GM12878 (cell line): Measurements from ENCODE around the gene TARBP1. TPM values are rescaled to one million over a fixed set of nuclear protein-coding genes. Genes with fewer than 3 reads are reported as not detected.

Source experiments
- ATAC-seq: fragments of 200-7000 bp; cut with Tn5 transposase; 3 replicates; pipeline ENCODE4 v1.9.1; 2020; ENCODE audit warnings: mild to moderate bottlenecking, moderate library complexity
- BruUV-seq: library from RNA; stranded (reverse); fragments of 400-500 nt; replicated peaks from 2 replicates; lab custom pipeline; 2021; lab: Mats Ljungman, UMichigan
- CTCF ChIA-PET: fragments of 300-600 bp; sonication (Branson Sonifier 250); formaldehyde crosslinking; extraction: SDS; loops from one replicate; lab custom pipeline; 2021; ENCODE audit warnings: inconsistent platforms; lab: Yijun Ruan, JAX
- POLR2A ChIA-PET: fragments of 350-600 bp; formaldehyde crosslinking; extraction: SDS; loops from one replicate; lab custom pipeline; 2021; ENCODE audit warnings: inconsistent platforms; lab: Charles Lee
- RAD21 ChIA-PET: fragments of 300-600 bp; sonication (Branson Sonifier 250); formaldehyde crosslinking; loops from one replicate; lab custom pipeline; 2023; ENCODE audit warnings: antibody characterized with exemption; ENCODE audit not compliant: unreplicated experiment; lab: Charles Lee
- SMC1A ChIA-PET: fragments of 300-600 bp; sonication (Branson Sonifier 250); formaldehyde crosslinking; loops from one replicate; lab custom pipeline; 2023; ENCODE audit not compliant: unreplicated experiment, uncharacterized antibody; lab: Charles Lee
- DNase-seq: peaks from one replicate; pipeline ENCODE4 v3.0.0-alpha.2; 2011; ENCODE audit warnings: low read depth, low spot score
- FAIRE-seq: peaks from 3 replicates; lab custom pipeline; 2011; peaks lifted over from hg19 to GRCh38; lab: Jason Lieb, UNC
- H2AFZ ChIP-seq: 2 replicates; pipeline ENCODE4 v1.6.0; 2011; ENCODE audit warnings: low read depth, low read length, control low read depth; ENCODE audit not compliant: control insufficient read depth
- H3K27ac ChIP-seq: 2 replicates; pipeline ENCODE4 v1.5.1; 2011; ENCODE audit warnings: control low read depth; ENCODE audit not compliant: control insufficient read depth, insufficient read depth
- H3K27me3 ChIP-seq, 2 experiments: replicated peaks in 1 of 2; 2 replicates each; pipeline versions ENCODE4 v1.6.0 to v1.6.1; 2011; ENCODE audit warnings: low read length in 1 of 2; ENCODE audit not compliant: control insufficient read depth in 2 of 2, insufficient read depth in 2 of 2
- H3K36me3 ChIP-seq, 2 experiments: 2 replicates each; pipeline ENCODE4 v1.5.1; 2011; ENCODE audit warnings: low read length in 1 of 2; ENCODE audit not compliant: control insufficient read depth in 2 of 2, insufficient read depth in 2 of 2
- H3K4me1 ChIP-seq: 2 replicates; pipeline ENCODE4 v1.6.1; 2011; ENCODE audit warnings: mild to moderate bottlenecking, low read length, moderate library complexity, mixed read lengths; ENCODE audit not compliant: control insufficient read depth, insufficient read depth
- H3K4me2 ChIP-seq: 2 replicates; pipeline ENCODE4 v1.6.0; 2011; ENCODE audit warnings: control low read depth; ENCODE audit not compliant: control insufficient read depth, insufficient read depth
- H3K4me3 ChIP-seq: fragments of 200-600 bp; sonication (generic); 2 replicates; pipeline ENCODE4 v1.5.1; 2016
- H3K79me2 ChIP-seq: 2 replicates; pipeline ENCODE4 v1.6.0; 2011; ENCODE audit warnings: low read length; ENCODE audit not compliant: control insufficient read depth, insufficient read depth
- H3K9ac ChIP-seq: 2 replicates; pipeline ENCODE4 v1.8.0; 2011; ENCODE audit warnings: low read length, control low read depth, mixed read lengths; ENCODE audit not compliant: control insufficient read depth, insufficient read depth
- H3K9me3 ChIP-seq: replicated peaks from 3 replicates; pipeline ENCODE4 v1.5.1; 2011; ENCODE audit warnings: mild to moderate bottlenecking, low read length; ENCODE audit not compliant: control insufficient read depth, insufficient read depth
- H4K20me1 ChIP-seq: 2 replicates; pipeline ENCODE4 v1.6.0; 2011; ENCODE audit not compliant: control insufficient read depth, insufficient read depth
- BHLHE40 ChIP-seq, 2 experiments: fragments of 450-650 bp in 1 of 2; IDR thresholded peaks; 2 replicates each; pipeline ENCODE4 v1.6.1; 2011 to 2017; ENCODE audit warnings: low read depth in 2 of 2, borderline replicate concordance in 1 of 2, improper control_type of control experiment in 1 of 2, low read length in 1 of 2, mild to moderate bottlenecking in 1 of 2
- BRCA1 ChIP-seq: IDR thresholded peaks from 2 replicates; pipeline ENCODE4 v1.6.1; 2011; ENCODE audit warnings: low read depth, low read length, improper control_type of control experiment
- CBX5 ChIP-seq: sonication (generic); IDR thresholded peaks from 2 replicates; pipeline ENCODE4 v1.6.1; 2016; ENCODE audit warnings: low read depth, moderate library complexity, mild to moderate bottlenecking, inconsistent platforms
- GABPA ChIP-seq: IDR thresholded peaks from 2 replicates; pipeline ENCODE4 v1.6.1; 2014; ENCODE audit warnings: antibody characterized with exemption, low read depth, mild to moderate bottlenecking, inconsistent platforms
- KDM1A ChIP-seq: fragments of 200-600 bp; sonication (generic); IDR thresholded peaks from 2 replicates; pipeline ENCODE4 v1.6.1; 2016; ENCODE audit warnings: borderline replicate concordance
- MYB ChIP-seq: fragments of 150-350 bp; IDR thresholded peaks from 2 replicates; pipeline ENCODE4 v1.6.1; 2014; ENCODE audit warnings: mild to moderate bottlenecking, low read depth, low read length, borderline replicate concordance
- NFIC ChIP-seq: IDR thresholded peaks from 2 replicates; pipeline ENCODE4 v1.6.1; 2012; ENCODE audit warnings: low read depth, mild to moderate bottlenecking, inconsistent platforms, low read length, moderate library complexity
- NR2C2 ChIP-seq: IDR thresholded peaks from 2 replicates; pipeline ENCODE4 v1.6.1; 2011; ENCODE audit warnings: borderline replicate concordance, low read depth; ENCODE audit not compliant: control insufficient read depth, insufficient read length
- PML ChIP-seq: IDR thresholded peaks from 2 replicates; pipeline ENCODE4 v1.6.1; 2012; ENCODE audit warnings: low read length, inconsistent platforms
- POLR2AphosphoS2 ChIP-seq: IDR thresholded peaks from 2 replicates; pipeline ENCODE4 v1.6.1; 2011; ENCODE audit warnings: low read depth, mild to moderate bottlenecking, low read length, improper control_type of control experiment, moderate library complexity
- PRDM15 ChIP-seq: fragments of 450-650 bp; formaldehyde crosslinking; IDR thresholded peaks from 2 replicates; pipeline ENCODE4 v1.4.0; 2020; ENCODE audit warnings: mild to moderate bottlenecking, moderate library complexity
- ZNF622 ChIP-seq: fragments of 450-650 bp; IDR thresholded peaks from 2 replicates; pipeline ENCODE4 v1.6.1; 2017; ENCODE audit warnings: mild to moderate bottlenecking, inconsistent platforms
- WGBS: methylation state at CpG from one replicate; pipeline ENCODE4 v1.1.6; 2016; ENCODE audit warnings: low lambda C conversion rate; ENCODE audit not compliant: insufficient replicate concordance, insufficient coverage; ENCODE audit errors: missing lambda C conversion rate; 5-methylcytosine and 5-hydroxymethylcytosine counted together
- in situ Hi-C: fragments of 300-500 bp; cut with MboI; formaldehyde crosslinking; loops from 9 replicates; pipeline ENCODE4 v1.14.3; 2018; ENCODE audit warnings: mixed read lengths
- intact Hi-C: fragments of 100-400 bp; cut with micrococcal nuclease; formaldehyde crosslinking; loops from one replicate; pipeline ENCODE4 v1.14.2; 2022; ENCODE audit not compliant: unreplicated experiment
- polyA plus RNA-seq, 11 experiments: library from polyadenylated mRNA; depleted of rRNA in 4 of 11; unstranded in 6 of 11; stranded (reverse) in 5 of 11; fragments of >200 nt; fragmentation: Nextera tagmentation in 4 of 11; fragmentation: Illumina TruSeq in 1 of 11; extraction: Ambion mirVana in 4 of 11; extraction: Trizol in 1 of 11; gene quantifications; 1 replicate in 1 of 11; 2 replicates in 10 of 11; pipeline versions ENCODE4 v1.2.1 to v1.2.3, GENCODE V29; 2011 to 2016; ENCODE audit warnings: inconsistent platforms in 2 of 11, missing spikeins in 2 of 11, low read depth in 1 of 11
- total RNA-seq, 4 experiments: library from RNA; depleted of rRNA in 3 of 4; stranded (reverse); fragments of >200 nt in 3 of 4; fragmentation: Illumina TruSeq in 1 of 4; extraction: Trizol in 1 of 4; gene quantifications; 2 replicates each; pipeline versions ENCODE4 v1.2.1 to v1.2.3, GENCODE V29; 2013 to 2021
- TF ChIP-seq, protein P1 (sequence below): fragments of 450-650 bp; IDR thresholded peaks from 2 replicates; pipeline ENCODE4 v1.6.1; 2018; ENCODE audit warnings: mild to moderate bottlenecking, low read depth, moderate library complexity; ENCODE audit not compliant: partially characterized antibody
- TF ChIP-seq, protein P2 (sequence below): fragments of 450-650 bp; formaldehyde crosslinking; IDR thresholded peaks from 2 replicates; pipeline ENCODE4 v1.4.0; 2022; ENCODE audit warnings: mild to moderate bottlenecking, moderate library complexity

TARBP1 gene
- total and polyA plus RNA-seq, 10 of the 15 experiments (the other 5 are each of a cell fraction or from before 2014, with no cell fraction given), result 10.8 to 94.4 (median 35.3) TPM

DNA sequence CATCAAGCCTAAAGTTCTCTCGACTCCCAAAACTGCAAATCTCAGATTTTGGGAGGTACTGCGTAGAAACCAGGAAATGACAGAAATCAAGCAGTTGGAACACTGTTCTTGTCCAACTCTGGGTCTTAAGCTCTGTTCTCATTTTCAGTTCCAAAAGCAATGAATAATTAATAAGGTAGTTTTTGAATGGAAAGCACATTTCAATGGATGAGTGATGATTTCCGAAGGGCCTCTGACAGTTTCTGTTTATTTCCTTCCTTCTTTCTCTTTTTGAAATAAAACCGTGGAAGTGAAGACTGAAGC is 20.9 kb upstream of the TARBP1 start:
- Histone ChIP-seq H3K79me2 (no peaks in the 10 kb centered on the region), H2AFZ (peak overlapping the region; percentile 76), H3K27ac (peak overlapping the region; percentile 69), H3K27me3 (no peaks in the 10 kb centered on the region), H3K4me1 (peaks cover 39% of the 10 kb centered on the region), H3K9me3 (peaks cover 5% of the 10 kb centered on the region; the same call in 2 of the 3 replicates), H3K4me2 (peak overlapping the region; percentile 64), H4K20me1 (no peaks in the 10 kb centered on the region), H3K4me3 (peak overlapping the region; percentile 14; the same call in 1 of the 2 replicates), H3K9ac (peak overlapping the region; percentile 43), H3K36me3 (no peaks in the 10 kb centered on the region)
- no TSS peak for BruUV-seq
- RAD21 ChIA-PET, result interaction anchor here (0.6 to 5.0 kb wide), 40 partner anchors 11 to 1003 kb away, joined by 3 to 64 read pairs (median 5); partner anchors contain the start of gene IRF2BP2
- intact Hi-C loops, result loop anchor here (1.0 to 5.0 kb wide), 9 partner anchors 101 to 583 kb away; no protein-coding TSS in a partner anchor
- POLR2A ChIA-PET, result interaction anchor here (1.1 to 2.6 kb wide), 7 partner anchors 19 to 584 kb away, joined by 3 to 10 read pairs (median 4); no protein-coding TSS in a partner anchor
- in situ Hi-C loops, result loop anchor here (5.0 kb wide), 5 partner anchors 107 to 582 kb away; no protein-coding TSS in a partner anchor
- SMC1A ChIA-PET, result interaction anchor here (0.8 to 4.4 kb wide), 50 partner anchors 10 to 1005 kb away, joined by 3 to 52 read pairs (median 5); no protein-coding TSS in a partner anchor
- no peak; the same call in 2 of the 3 replicates for ATAC-seq
- WGBS, result 20% methylated on average over 4 of the region's 4 CpGs
- DNase-seq, result no peak
- FAIRE-seq, result no peak
- CTCF ChIA-PET, result interaction anchor here (0.5 to 7.0 kb wide), 38 partner anchors 8 to 917 kb away, joined by 3 to 94 read pairs (median 4); partner anchors contain the start of gene IRF2BP2
- 0 out of 2 replicates have a peak, but pooled peaks have one; percentile 15 for TF ChIP-seq NFIC
- TF ChIP-seq PML, result 0 out of 2 replicates have a peak, but pooled peaks have one; percentile 36
- TF ChIP-seq BHLHE40 (IDR thresholded peaks at IDR 0.05; ENCODE audit: borderline replicate concordance in 1 of 2, low read depth in 2 of 2, low read length in 1 of 2), result no peak
- TF ChIP-seq CBX5, result 0 out of 2 replicates have a peak, but pooled peaks have one; percentile 8
- no peak for TF ChIP-seq NR2C2
- TF ChIP-seq, protein P1, sequence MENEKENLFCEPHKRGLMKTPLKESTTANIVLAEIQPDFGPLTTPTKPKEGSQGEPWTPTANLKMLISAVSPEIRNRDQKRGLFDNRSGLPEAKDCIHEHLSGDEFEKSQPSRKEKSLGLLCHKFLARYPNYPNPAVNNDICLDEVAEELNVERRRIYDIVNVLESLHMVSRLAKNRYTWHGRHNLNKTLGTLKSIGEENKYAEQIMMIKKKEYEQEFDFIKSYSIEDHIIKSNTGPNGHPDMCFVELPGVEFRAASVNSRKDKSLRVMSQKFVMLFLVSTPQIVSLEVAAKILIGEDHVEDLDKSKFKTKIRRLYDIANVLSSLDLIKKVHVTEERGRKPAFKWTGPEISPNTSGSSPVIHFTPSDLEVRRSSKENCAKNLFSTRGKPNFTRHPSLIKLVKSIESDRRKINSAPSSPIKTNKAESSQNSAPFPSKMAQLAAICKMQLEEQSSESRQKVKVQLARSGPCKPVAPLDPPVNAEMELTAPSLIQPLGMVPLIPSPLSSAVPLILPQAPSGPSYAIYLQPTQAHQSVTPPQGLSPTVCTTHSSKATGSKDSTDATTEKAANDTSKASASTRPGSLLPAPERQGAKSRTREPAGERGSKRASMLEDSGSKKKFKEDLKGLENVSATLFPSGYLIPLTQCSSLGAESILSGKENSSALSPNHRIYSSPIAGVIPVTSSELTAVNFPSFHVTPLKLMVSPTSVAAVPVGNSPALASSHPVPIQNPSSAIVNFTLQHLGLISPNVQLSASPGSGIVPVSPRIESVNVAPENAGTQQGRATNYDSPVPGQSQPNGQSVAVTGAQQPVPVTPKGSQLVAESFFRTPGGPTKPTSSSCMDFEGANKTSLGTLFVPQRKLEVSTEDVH, result no peak
- TF ChIP-seq, protein P2, sequence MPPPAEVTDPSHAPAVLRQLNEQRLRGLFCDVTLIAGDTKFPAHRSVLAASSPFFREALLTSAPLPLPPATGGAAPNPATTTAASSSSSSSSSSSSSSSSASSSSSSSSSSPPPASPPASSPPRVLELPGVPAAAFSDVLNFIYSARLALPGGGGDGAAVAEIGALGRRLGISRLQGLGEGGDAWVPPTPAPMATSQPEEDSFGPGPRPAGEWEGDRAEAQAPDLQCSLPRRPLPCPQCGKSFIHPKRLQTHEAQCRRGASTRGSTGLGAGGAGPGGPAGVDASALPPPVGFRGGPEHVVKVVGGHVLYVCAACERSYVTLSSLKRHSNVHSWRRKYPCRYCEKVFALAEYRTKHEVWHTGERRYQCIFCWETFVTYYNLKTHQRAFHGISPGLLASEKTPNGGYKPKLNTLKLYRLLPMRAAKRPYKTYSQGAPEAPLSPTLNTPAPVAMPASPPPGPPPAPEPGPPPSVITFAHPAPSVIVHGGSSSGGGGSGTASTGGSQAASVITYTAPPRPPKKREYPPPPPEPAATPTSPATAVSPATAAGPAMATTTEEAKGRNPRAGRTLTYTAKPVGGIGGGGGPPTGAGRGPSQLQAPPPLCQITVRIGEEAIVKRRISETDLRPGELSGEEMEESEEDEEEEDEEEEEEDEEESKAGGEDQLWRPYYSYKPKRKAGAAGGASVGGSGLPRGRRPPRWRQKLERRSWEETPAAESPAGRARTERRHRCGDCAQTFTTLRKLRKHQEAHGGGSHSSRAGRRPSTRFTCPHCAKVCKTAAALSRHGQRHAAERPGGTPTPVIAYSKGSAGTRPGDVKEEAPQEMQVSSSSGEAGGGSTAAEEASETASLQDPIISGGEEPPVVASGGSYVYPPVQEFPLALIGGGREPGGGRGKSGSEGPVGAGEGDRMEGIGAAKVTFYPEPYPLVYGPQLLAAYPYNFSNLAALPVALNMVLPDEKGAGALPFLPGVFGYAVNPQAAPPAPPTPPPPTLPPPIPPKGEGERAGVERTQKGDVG (CRISPR knock-in tag), result no peak
- no peak for TF ChIP-seq BRCA1
- TF ChIP-seq POLR2AphosphoS2, result no peak
- no peak for TF ChIP-seq ZNF622
- TF ChIP-seq MYB, result no peak
- TF ChIP-seq PRDM15 (CRISPR knock-in tag), result no peak
- no peak for TF ChIP-seq KDM1A
- no peak for TF ChIP-seq GABPA
